Measurements from ENCODE around the gene IGLL5.

Gene IGLL5

DNA sequence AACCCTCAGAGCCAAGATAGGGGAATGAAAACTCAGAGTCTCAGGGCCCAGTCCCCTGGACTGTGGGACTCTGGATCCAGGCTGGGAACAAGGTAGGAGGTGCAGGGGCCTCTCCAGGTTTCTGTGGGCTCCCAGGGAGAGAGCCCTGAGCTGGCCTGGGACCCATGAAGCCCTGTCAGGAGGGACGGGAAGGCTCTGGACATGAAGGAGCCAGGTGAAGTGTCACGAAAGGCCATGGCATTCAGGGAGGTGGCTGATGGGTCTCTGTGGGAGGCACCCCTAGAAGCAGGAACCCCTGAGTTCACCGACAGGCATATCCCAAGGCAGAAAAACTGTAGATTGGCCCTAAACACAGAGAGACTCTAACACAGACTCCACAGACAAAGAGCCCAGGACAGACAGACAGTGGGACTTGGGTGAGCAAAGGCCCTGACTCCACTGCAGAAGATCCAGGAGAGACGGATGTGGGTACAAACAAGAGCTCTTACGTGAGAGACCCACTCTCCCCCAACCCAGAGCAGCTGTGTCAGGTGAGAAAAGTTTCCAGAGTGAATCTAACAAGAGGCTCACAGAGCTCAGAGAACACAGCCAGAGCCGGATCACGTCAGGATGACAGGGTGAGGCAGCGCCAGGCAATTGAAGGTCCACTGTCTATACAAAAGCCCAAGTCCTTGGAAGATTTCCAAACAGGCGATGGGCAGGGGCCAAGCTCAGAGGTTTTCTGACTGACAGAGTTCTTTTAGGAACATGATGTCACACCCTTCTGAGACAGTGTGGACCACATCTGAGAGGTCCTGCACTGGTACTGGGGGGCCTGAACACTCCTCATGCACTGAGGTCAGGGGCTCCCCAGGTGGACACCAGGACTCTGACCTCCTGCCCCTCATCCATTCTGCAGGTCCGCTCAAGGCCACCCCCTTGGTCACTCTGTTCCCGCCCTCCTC is 27.4 kb downstream of the IGLL5 start:
- CTCF ChIA-PET, result interaction anchor here (0.6 to 1.9 kb wide), 3 partner anchors 30 to 471 kb away, joined by 3 to 13 read pairs (median 3); no protein-coding TSS in a partner anchor
- Histone ChIP-seq H3K27ac (ENCODE audit: extremely low read depth, low read depth, low read length) (no peak overlapping the region), H3K4me3 (ENCODE audit: low read depth, low read length) (no peak overlapping the region), H3K36me3 (ENCODE audit: control insufficient read depth in 2 of 2, insufficient read depth in 1 of 2, low read length in 2 of 2) (no peaks in the 10 kb centered on the region), H3K9me3 (ENCODE audit: control insufficient read depth, insufficient read depth, low read depth, low read length) (no peaks in the 10 kb centered on the region), H3K4me1 (ENCODE audit: control insufficient read depth, insufficient read depth, low read length) (no peaks in the 10 kb centered on the region)
- TF ChIP-seq GLIS2 (tag by site-specific recombination; IDR thresholded peaks at IDR 0.05) (no peak), ZNF184 (tag by site-specific recombination; IDR thresholded peaks at IDR 0.05) (no peak), ZNF510 (tag by site-specific recombination; IDR thresholded peaks at IDR 0.05; ENCODE audit: insufficient replicate concordance) (no peak), MEIS1 (CRISPR knock-in tag; IDR thresholded peaks at IDR 0.05; ENCODE audit: borderline replicate concordance) (no peak), PRDM1 (tag by site-specific recombination; IDR thresholded peaks at IDR 0.05) (no peak), BCL11B (tag by site-specific recombination; IDR thresholded peaks at IDR 0.05; ENCODE audit: low read depth) (no peak), ZNF560 (tag by site-specific recombination; IDR thresholded peaks at IDR 0.05; ENCODE audit: borderline replicate concordance) (no peak), ZNF19 (tag by site-specific recombination; IDR thresholded peaks at IDR 0.05; ENCODE audit: low read depth) (no peak), YY2 (tag by site-specific recombination; IDR thresholded peaks at IDR 0.05) (no peak), ZNF791 (tag by site-specific recombination; IDR thresholded peaks at IDR 0.05) (no peak), ZIC2 (tag by site-specific recombination; IDR thresholded peaks at IDR 0.05) (no peak)
- TF ChIP-seq, protein P1, sequence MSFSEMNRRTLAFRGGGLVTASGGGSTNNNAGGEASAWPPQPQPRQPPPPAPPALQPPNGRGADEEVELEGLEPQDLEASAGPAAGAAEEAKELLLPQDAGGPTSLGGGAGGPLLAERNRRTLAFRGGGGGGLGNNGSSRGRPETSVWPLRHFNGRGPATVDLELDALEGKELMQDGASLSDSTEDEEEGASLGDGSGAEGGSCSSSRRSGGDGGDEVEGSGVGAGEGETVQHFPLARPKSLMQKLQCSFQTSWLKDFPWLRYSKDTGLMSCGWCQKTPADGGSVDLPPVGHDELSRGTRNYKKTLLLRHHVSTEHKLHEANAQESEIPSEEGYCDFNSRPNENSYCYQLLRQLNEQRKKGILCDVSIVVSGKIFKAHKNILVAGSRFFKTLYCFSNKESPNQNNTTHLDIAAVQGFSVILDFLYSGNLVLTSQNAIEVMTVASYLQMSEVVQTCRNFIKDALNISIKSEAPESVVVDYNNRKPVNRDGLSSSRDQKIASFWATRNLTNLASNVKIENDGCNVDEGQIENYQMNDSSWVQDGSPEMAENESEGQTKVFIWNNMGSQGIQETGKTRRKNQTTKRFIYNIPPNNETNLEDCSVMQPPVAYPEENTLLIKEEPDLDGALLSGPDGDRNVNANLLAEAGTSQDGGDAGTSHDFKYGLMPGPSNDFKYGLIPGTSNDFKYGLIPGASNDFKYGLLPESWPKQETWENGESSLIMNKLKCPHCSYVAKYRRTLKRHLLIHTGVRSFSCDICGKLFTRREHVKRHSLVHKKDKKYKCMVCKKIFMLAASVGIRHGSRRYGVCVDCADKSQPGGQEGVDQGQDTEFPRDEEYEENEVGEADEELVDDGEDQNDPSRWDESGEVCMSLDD (tag by site-specific recombination; IDR thresholded peaks at IDR 0.05), result no peak
- TF ChIP-seq, protein P2, sequence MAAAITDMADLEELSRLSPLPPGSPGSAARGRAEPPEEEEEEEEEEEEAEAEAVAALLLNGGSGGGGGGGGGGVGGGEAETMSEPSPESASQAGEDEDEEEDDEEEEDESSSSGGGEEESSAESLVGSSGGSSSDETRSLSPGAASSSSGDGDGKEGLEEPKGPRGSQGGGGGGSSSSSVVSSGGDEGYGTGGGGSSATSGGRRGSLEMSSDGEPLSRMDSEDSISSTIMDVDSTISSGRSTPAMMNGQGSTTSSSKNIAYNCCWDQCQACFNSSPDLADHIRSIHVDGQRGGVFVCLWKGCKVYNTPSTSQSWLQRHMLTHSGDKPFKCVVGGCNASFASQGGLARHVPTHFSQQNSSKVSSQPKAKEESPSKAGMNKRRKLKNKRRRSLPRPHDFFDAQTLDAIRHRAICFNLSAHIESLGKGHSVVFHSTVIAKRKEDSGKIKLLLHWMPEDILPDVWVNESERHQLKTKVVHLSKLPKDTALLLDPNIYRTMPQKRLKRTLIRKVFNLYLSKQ (tag by site-specific recombination; IDR thresholded peaks at IDR 0.05; ENCODE audit: borderline replicate concordance), result no peak
- TF ChIP-seq, protein P3, sequence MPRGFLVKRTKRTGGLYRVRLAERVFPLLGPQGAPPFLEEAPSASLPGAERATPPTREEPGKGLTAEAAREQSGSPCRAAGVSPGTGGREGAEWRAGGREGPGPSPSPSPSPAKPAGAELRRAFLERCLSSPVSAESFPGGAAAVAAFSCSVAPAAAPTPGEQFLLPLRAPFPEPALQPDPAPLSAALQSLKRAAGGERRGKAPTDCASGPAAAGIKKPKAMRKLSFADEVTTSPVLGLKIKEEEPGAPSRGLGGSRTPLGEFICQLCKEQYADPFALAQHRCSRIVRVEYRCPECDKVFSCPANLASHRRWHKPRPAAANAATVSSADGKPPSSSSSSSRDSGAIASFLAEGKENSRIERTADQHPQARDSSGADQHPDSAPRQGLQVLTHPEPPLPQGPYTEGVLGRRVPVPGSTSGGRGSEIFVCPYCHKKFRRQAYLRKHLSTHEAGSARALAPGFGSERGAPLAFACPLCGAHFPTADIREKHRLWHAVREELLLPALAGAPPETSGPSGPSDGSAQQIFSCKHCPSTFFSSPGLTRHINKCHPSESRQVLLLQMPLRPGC (tag by site-specific recombination; IDR thresholded peaks at IDR 0.05), result no peak
- TF ChIP-seq, protein P4, sequence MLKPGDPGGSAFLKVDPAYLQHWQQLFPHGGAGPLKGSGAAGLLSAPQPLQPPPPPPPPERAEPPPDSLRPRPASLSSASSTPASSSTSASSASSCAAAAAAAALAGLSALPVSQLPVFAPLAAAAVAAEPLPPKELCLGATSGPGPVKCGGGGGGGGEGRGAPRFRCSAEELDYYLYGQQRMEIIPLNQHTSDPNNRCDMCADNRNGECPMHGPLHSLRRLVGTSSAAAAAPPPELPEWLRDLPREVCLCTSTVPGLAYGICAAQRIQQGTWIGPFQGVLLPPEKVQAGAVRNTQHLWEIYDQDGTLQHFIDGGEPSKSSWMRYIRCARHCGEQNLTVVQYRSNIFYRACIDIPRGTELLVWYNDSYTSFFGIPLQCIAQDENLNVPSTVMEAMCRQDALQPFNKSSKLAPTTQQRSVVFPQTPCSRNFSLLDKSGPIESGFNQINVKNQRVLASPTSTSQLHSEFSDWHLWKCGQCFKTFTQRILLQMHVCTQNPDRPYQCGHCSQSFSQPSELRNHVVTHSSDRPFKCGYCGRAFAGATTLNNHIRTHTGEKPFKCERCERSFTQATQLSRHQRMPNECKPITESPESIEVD (tag by site-specific recombination; IDR thresholded peaks at IDR 0.05), result no peak
- POLR2A ChIA-PET, result no interaction called here

DNA sequence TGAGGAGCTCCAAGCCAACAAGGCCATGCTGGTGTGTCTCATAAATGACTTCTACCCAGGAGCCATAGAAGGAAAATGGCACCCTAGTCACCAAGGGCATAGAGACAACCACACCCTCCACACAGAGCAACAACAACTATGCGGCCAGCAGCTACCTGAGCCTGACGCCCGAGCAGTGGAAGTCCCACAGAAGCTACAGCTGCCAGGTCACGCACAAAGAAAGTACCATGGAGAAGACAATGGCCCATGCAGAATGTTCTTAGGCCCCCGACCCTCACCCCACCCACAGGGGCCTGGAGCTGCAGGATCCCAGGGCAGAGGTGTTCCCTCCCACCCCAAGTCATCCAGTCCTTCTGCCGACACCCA is 28.0 kb downstream of the IGLL5 start:
- POLR2A ChIA-PET, result no interaction called here
- Histone ChIP-seq H3K4me3 (ENCODE audit: low read depth, low read length) (no peak overlapping the region), H3K27ac (ENCODE audit: extremely low read depth, low read depth, low read length) (no peak overlapping the region), H3K4me1 (ENCODE audit: control insufficient read depth, insufficient read depth, low read length) (no peaks in the 10 kb centered on the region), H3K36me3 (ENCODE audit: control insufficient read depth in 2 of 2, insufficient read depth in 1 of 2, low read length in 2 of 2) (no peaks in the 10 kb centered on the region), H3K9me3 (ENCODE audit: control insufficient read depth, insufficient read depth, low read depth, low read length) (no peaks in the 10 kb centered on the region)
- CTCF ChIA-PET, result interaction anchor here (0.6 to 1.9 kb wide), 2 partner anchors 128 to 470 kb away, joined by 3 to 13 read pairs; no protein-coding TSS in a partner anchor
- no peak for TF ChIP-seq ZNF214 (tag by site-specific recombination; IDR thresholded peaks at IDR 0.05; ENCODE audit: borderline replicate concordance)
- TF ChIP-seq, protein P5, sequence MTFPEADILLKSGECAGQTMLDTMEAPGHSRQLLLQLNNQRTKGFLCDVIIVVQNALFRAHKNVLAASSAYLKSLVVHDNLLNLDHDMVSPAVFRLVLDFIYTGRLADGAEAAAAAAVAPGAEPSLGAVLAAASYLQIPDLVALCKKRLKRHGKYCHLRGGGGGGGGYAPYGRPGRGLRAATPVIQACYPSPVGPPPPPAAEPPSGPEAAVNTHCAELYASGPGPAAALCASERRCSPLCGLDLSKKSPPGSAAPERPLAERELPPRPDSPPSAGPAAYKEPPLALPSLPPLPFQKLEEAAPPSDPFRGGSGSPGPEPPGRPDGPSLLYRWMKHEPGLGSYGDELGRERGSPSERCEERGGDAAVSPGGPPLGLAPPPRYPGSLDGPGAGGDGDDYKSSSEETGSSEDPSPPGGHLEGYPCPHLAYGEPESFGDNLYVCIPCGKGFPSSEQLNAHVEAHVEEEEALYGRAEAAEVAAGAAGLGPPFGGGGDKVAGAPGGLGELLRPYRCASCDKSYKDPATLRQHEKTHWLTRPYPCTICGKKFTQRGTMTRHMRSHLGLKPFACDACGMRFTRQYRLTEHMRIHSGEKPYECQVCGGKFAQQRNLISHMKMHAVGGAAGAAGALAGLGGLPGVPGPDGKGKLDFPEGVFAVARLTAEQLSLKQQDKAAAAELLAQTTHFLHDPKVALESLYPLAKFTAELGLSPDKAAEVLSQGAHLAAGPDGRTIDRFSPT (tag by site-specific recombination; IDR thresholded peaks at IDR 0.05), result no peak
- no peak for TF ChIP-seq ZNF274 (IDR thresholded peaks at IDR 0.05; ENCODE audit: low read length)
- no peak for TF ChIP-seq ZNF274 (tag by site-specific recombination; IDR thresholded peaks at IDR 0.05; ENCODE audit: borderline replicate concordance)
- TF ChIP-seq, protein P6, sequence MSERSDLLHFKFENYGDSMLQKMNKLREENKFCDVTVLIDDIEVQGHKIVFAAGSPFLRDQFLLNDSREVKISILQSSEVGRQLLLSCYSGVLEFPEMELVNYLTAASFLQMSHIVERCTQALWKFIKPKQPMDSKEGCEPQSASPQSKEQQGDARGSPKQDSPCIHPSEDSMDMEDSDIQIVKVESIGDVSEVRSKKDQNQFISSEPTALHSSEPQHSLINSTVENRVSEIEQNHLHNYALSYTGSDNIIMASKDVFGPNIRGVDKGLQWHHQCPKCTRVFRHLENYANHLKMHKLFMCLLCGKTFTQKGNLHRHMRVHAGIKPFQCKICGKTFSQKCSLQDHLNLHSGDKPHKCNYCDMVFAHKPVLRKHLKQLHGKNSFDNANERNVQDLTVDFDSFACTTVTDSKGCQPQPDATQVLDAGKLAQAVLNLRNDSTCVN (tag by site-specific recombination; optimal IDR thresholded peaks at IDR 0.05), result no peak
- no peak for TF ChIP-seq ZNF544 (tag by site-specific recombination; IDR thresholded peaks at IDR 0.05)
- TF ChIP-seq ZNF610 (tag by site-specific recombination; IDR thresholded peaks at IDR 0.05; ENCODE audit: borderline replicate concordance), result no peak
- TF ChIP-seq GLIS2 (tag by site-specific recombination; IDR thresholded peaks at IDR 0.05), result no peak
- no peak for TF ChIP-seq ZBTB20 (tag by site-specific recombination; IDR thresholded peaks at IDR 0.05)
